ENCODE results near the gene NFATC1.

The NFATC1 gene

DNA sequence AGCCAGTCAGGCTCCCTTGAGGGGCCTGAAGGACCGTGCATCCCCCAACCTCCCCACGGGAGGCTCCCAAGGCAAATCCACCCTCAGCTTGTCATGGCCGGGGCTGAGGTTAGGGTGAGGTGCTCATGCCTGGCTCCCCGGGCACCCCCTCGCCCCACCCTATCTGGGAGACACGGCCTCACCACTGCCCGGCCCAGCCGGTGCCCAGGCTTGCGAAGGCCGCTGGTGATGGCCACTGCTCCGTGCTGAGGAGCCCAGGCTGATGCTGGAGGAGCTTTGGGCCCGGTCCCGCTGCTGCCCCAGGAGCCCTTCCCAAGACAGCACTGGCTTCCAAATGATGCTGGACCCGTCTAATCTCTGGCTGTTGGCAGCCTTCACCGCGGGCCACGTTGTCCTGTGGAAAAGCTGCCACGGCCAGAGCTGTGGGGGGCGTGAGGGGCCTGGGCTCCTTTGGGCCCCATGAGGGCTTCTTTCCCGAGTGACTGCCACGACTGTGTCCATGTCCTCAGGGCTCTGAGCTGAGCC lies 148.2 kb downstream of the NFATC1 start:
- no peak for DNase-seq

DNA sequence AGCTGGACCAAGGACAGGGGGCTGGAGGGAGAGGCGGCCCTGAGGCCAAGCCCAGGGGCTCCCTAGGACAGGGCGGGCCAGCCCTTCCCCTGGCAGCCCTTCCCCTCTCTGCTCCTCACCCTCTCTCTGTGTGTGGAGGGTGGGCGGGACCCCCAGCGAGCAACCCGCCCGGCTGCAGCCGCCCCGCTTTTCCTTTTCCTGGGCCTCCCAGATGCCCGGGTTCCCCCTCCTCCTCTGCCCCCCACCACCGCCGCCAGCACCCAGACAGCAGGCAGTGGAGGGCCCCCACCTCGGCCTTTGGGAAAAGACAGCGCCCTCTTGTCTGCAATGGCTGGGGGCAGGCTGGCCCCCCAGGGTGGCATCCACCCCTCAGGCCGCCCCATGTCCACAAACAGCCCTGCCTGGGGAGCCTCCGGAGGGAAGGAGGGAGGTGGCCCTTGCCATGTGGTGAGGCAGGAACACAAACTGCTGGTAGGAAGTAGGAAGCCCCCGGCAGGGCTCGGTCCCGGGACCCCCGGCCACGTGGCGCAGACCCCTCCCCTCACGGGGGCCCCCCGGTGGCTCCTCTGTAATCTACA lies 148.7 kb downstream of the NFATC1 start:
- no peak for DNase-seq

DNA sequence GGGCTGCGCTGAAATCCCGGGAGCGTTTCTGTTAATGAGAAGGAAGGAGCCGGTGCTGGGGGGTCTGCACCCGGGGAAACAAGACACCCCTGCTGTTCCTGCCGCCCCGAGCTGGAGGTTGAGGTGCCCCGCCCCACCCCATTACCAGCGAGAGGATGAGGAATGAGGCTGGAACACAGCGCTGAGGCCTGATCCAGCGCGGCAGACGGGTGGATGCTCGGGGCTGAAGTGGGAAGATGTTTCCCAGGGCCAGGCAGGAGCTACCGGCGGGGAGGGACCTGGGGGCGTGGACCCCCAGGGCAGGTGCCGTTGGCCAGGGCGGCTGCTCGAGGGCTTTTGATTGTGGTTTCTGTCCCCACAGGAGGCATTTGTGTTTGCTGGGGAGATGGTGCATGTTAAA lies 149.5 kb downstream of the NFATC1 start:
- no peak for DNase-seq

- DNase-seq: no peak
These were observed 150.0 kb downstream of the NFATC1 start for GRCh38 chr18:79545736-79546171.

- DNase-seq: no peak
These were observed 151.1 kb downstream of the NFATC1 start for GRCh38 chr18:79546781-79547272.

DNA sequence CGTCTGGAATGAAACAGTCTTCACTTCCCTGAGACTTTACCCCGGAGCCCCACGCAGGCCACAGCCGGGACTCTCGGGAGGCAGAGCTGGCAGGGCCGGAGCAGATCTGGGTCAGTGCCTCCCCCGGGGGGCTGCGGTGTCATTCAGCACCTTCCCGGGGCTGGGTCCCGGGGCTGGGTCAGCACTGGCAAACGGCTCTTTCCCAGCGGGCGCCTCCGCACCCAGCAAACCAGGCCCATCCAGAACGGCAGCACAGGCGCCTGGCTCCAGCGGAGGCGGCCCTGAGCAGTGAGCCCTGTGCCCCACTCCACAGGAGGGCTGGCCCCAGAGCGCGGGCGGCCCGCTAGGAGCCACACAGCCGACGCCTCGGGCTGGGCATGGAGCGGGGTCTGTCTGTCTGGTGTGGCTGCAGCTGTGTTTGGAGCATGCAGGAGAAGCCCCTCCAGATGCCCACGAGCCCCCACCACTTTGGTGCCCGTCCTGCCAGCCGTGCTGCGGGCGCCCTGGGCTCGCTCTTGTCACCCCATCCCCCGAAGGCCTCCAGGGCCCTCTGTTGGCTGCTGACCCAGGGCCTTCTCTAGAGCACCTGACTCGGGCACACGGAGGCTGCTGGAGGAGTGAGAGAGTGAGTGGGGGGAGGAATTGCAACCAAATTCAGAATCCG lies 151.8 kb downstream of the NFATC1 start:
- no peak for DNase-seq

- DNase-seq: no peak
These were observed 152.3 kb downstream of the NFATC1 start for GRCh38 chr18:79548077-79548450.

DNA sequence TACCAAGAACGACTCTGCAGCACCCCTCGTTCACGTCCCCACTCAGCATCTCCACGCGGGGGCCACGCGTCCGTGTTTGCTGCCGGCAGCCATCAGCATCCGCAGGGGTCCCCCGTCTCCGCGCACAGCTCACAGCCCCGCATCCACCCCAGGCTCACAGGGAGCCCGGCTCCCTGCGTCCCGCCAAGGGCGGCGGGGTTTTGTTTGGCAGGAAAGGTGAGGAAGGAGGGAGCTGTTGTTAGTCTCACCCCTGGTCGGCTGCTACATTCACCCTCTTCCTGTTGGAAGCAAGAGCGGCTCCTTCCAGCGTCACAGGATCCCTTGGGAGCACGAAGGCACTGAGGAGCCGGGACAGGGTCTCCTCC lies 152.9 kb downstream of the NFATC1 start:
- no peak for DNase-seq

GRCh38 chr18:79548986-79549637 lies 153.4 kb downstream of the NFATC1 start:
- no peak for DNase-seq

GRCh38 chr18:79549638-79550000 lies 153.9 kb downstream of the NFATC1 start:
- DNase-seq: no peak

DNA sequence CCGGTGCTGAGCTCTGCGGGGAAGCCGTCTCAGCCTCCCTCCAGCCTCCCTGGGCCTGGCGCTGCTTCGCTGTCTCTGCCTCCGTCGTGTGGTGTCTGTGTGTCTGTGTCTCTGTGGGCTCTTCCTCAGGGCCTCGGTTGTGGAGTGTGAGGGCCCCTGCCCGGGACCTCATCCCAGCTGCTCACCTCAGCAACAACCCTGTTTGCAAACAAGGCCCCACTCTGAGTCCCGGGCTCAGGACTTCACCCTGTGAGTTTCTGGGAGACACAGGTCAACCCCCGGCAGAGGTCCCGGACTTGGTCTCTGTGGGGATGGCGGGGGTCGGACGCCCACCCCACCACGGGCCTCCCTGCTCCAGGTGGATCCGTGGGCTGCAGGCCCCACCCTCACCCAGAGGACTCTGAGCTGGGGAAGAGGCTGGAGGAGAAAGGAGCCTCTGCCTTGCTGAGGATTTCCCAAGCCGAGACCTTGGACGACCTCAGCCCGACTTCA lies 156.5 kb downstream of the NFATC1 start:
- DNase-seq: no peak

DNA sequence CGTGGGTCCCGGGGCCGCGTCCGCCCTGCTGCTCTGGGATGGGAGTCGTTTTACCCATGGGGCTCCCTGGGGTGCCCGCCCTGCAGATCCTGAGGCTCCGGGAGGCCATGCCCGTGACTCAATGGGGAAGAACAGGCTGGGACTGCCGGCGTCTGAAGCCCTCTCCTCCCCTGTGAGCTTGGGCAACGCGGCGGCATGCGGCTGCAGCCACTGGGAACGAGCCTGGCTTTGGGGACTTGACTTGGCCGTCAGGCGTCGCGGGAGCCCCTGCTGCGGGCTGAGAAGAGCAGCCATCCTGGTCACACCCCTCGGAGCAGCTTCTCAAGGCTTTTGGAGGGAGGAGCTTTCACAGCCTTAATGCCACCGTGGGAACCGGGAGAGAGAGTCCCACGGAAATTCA lies 157.0 kb downstream of the NFATC1 start:
- DNase-seq: no peak

GRCh38 chr18:79553154-79553553 lies 157.4 kb downstream of the NFATC1 start:
- DNase-seq: no peak

- no peak for DNase-seq
These were observed 158.0 kb downstream of the NFATC1 start for GRCh38 chr18:79553696-79554095.

DNA sequence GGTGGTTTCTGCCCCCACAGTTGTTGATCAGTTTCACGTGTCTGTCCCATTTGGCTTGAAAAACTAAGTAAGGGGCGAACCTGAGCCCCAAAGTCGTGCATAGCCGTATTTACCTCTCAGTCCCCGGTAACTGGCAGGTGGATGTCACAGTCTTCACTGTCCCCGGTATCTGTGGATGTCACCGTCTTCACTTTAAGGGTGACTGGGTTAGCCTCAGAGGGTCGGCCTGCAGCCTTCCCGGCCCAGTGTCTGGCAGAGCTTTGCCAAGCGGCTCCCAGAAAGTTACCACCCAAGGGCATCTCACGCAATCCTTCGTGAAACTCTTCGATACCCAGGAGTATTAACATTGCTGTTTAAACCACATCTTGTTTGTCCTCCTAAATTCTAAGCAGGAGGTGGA lies 158.6 kb downstream of the NFATC1 start:
- no peak for DNase-seq

DNA sequence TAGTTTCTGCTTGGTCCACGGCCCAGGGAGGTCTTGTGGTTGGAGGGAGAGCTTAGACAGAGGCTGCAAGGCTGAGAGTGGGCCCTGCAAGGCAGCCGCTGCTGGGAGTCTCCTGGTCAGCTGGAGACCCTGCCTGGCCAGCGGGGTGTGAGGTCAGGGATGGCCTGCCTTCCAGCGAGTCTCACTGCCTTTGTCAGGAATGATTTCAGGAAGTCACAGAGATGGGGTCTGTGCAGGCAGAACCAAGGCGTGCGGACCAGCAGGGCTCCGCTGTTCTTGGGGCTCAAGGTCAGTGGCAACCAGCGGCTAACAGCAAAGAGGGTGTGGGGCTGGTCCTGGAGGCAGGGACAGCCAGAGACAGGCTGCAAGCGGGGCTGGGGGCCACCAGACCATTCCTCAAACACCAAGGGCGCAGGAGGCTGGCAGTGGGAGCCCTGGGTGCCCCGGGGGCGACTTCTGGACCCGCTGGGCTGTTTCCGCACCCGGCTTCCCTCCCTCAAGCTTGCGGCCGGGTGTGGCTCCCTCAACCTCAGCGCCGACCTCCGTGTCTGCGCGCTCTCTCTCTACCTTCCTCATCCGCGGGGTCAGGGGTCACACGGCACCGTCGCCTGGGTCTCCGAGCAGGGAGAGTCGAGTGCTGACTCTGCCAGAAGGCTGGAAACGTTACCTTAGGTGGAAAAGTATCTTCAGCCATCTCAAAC lies 159.4 kb downstream of the NFATC1 start:
- DNase-seq: no peak

- no peak for DNase-seq
These were observed 160.2 kb downstream of the NFATC1 start for GRCh38 chr18:79555885-79556284.

DNA sequence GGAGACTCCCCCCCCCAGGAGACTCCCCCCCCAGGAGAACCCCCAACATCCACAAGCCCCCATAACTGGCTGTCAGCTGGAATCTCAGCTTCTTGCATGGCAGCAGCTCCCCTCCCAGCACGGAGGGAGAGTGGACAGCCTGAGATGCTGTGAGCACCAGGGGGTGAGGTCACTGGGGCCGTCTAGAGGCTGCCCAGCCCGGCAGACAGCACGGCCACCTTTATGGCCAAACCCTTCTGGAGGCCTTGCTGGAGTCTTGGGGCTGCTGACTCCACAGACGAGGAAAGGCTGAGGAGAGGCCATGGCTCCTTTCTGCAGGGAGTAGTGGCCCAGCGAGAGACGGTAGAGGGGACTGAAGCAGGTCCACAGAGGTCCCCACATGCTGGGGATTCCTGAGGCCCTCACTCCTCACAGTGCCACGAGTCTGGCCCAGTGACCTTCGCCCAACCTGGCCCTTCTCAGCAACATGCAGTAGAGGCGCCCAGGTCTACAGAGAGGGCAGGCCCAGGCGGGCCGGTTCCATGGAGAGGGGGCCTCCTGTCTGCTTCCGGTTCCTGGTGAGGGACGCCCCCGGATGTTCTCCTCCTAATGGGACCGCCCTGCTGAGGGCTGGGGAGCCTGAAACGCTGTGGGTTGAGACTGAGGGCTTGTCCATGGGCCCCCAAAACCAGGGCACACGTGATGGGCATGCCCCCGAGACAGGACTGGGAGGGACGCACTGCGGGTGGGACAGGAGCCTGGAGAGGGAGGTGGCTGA lies 161.3 kb downstream of the NFATC1 start:
- DNase-seq: no peak

GRCh38 chr18:79558196-79558932 lies 162.6 kb downstream of the NFATC1 start:
- no peak for DNase-seq

- DNase-seq: no peak
These were observed 163.2 kb downstream of the NFATC1 start for GRCh38 chr18:79558933-79559416.

DNA sequence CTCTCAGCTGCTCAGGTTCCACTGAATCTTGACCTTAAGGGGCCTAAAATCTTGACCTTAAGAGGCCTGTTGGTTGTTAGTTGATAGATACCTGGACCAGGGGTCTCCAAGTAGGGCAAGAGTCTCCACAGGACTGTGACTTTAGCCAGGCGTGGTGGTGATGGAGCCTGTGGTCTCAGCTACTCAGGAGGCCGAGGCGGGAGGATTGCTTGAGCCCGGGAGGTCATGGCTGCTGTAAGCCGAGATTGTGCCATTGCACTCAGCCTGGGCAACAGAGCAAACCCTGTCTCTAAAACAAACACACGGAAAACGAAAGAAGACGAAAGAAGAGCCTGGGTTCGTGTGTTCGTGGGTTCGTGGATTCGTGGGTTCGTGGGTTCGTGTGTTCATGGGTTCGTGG lies 163.7 kb downstream of the NFATC1 start:
- DNase-seq: no peak

Measured in suppressor macrophage treated with lipopolysaccharide for 1 hour (primary cell).